NCI-H446 (cell line): ENCODE data around the gene MISFA.
"Not testable (repeated sequence)": the region's sequence is repeated elsewhere in the genome, so short reads cannot be mapped to it uniquely, and the experiment has no call there.

Experiments used
- DNase-seq, 2 experiments: peaks; one replicate each; lab custom pipeline; 2025; lab: John Stamatoyannopoulos, UW

MISFA gene

GRCh38 chr11:18618342-18619025 lies 18.9 kb downstream of the MISFA start:
- no peak for DNase-seq

- no peak for DNase-seq
Observed at GRCh38 chr11:18623707-18624106, 24.1 kb downstream of the MISFA start.

- DNase-seq = peak in 1 of 2 experiments; percentile 19
Observed at GRCh38 chr11:18624161-18624560, 24.6 kb downstream of the MISFA start.

GRCh38 chr11:18632841-18633240 lies 33.3 kb downstream of the MISFA start:
- no peak for DNase-seq

- DNase-seq = no peak
Observed at GRCh38 chr11:18633256-18634139, 33.9 kb downstream of the MISFA start.

GRCh38 chr11:18634140-18635032 lies 34.8 kb downstream of the MISFA start, which contains the start of gene SPTY2D1:
TSS of gene SPTY2D1 (minus strand) at chr11:18634342. CDS start at chr11:18634257, 85 bp downstream.
- DNase-seq = peak; percentile 99

GRCh38 chr11:18641677-18642076 lies 42.1 kb downstream of the MISFA start:
- DNase-seq = no peak

- DNase-seq = not testable (repeated sequence)
Observed at GRCh38 chr11:18643034-18643433, 43.4 kb downstream of the MISFA start.

GRCh38 chr11:18650353-18650752 lies 50.8 kb downstream of the MISFA start:
- no peak for DNase-seq

- DNase-seq = peak; percentile 27 to 63
Observed at GRCh38 chr11:18650859-18651557, 51.4 kb downstream of the MISFA start.
